ENCODE results near the gene CCDC27.
"Not testable (repeated sequence)": the region's sequence is repeated elsewhere in the genome, so short reads cannot be mapped to it uniquely, and the experiment has no call there.

Gene CCDC27

DNA sequence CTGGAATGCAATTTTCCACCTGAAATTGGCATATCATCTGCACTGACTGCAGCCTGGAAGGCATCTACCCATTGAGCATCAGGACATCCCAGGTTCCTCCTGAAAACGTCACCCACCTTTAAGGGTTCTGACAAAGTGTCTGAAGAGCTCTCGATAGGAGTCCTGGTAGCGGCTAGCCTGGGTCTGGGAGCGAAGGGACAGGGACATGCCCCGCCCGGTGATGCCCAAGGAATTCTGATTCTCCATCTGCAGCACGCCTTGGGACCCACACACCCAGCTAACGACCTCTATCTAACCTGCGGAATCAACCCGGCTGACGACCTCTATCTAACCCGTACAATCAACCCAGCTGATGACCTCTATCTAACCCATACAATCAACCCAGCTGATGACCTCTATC lies 13.3 kb upstream of the CCDC27 start:
- DNase-seq: no peak

DNA sequence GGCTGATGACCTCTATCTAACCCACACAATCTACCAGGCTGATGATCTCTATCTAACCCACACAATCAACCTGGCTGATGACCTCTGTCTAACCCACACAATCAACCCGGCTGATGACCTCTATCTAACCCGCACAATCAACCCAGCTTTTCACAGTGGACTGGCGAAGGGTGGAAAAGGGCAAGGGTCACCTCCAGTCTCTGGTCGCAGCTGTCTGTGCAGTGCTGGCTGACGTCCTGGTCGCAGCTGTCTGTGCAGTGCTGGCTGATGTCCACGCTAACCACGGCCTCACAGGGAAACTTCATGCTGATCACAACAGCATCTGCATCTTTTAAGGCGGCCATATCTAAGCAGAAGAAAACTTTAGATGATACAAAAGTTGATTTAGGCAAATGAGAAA lies 12.2 kb upstream of the CCDC27 start:
- no peak for DNase-seq

DNA sequence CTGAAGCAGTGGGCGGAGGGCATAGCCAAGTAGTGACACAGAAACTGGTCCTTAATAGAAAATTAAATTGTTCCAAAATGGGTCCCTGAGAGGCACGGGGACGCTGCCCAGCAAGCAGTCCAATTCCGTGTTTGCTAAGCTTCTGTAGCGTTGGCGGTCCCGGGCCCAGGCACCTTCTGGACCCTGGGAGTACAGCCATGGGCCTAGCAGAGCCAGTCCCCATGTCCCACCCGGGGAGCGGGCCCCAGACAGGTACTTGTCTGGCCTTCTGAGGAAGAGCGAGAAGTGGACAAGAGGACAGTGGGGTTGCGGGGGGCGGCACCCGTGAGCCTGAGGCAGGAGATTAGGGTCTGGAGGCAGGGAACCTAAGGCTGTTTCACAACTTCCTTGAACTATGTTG lies 11.5 kb upstream of the CCDC27 start:
- no peak for DNase-seq

DNA sequence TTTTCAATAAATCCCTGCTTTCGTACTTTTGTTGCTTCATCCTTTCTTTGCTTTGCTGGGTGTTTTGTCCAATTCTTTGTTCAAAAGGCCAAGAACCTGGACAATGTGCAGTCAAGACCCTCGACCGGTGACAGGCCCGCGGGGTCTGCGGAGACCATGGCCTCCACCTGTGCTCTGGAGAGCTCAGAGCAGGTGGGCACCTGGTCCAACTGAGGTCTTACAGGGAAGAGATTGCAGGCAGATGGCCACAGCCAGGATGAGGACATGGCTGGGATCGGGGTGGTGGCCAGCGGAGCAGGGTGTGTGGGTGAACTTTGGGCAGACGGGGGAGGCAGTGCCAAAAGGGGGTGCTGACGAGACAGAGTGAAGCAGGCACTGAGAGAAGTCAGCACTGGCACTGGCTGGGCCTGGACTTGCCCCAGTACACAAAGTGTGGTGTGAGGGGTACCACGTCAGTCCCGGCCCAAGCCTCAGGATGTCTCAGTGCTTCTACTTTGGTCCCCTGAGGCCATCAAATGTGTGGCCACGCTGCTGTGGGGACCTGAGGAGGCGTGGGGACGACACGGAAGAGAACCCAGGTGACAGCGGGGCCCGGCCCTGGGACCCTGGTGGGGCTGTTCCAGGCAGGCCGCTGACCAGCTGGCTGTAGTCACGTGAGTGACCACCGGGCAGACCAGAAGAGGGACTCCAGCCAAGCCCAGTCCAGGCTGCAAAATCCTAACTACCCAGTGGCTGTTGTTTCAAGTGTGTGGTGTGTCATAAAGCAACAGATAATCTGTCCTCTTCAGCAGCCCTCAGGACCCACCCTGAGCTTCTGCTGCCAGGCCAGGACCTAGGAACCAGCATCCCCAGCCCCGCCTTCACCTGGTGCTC lies 10.4 kb upstream of the CCDC27 start:
- DNase-seq: no peak

DNA sequence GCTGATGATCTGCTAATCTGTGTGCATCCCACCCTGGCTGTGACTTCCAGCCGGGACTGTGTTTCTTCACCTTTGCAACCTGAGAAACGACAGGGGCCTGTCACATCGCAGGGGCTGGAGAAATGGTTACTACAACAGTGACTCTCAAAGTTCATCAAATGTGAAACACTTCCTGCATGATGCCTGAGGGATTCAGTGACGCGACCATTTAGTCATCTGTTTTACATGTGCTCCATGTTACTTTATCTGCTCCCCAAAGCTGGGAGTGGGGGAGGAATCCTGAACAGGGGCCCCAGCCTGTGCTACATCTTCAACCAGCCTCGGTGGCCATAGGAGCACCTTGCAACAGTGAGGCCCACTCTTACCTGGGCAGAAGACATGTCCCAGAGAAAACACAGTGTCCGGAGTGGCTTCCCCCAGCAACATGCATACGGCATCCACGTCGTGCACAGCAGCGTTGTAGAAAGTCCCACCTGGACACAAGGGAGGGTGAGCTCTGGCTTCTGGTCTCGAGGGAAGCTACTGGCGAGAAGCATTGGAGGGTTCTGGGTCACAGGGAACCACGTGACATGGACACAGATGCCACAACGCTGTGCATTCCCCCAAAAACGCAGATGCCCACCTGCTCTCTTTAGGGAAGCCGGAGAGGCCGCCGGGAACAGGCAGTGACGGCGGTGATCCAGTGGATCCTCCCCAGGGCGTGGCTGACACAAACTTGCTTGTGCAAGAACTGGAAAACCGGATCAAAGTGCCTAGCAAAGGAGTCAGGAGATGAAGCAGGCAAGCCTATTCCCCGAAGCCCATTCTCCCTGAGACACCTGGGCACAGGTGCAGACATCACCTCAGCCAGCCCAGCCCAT lies 9.6 kb upstream of the CCDC27 start:
- DNase-seq: no peak

DNA sequence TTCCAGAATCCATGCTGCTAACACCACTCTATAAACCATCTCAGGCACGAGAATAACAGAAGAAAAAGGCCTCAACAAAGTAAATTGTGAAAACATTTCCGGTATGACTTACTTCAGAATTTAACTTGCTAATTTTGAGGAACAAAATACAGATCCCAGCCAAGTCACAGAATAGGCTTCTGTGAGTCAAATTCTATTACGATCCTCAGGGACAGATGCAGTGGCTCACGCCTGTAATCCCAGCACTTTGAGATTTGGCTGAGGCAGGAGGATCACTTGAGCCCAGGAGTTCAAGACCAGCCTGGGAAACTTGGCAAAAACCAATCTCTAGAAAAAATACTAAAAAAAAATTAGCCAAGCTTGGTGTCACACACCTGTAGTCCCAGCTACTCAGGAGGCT lies 8.8 kb upstream of the CCDC27 start:
- no peak for DNase-seq

DNA sequence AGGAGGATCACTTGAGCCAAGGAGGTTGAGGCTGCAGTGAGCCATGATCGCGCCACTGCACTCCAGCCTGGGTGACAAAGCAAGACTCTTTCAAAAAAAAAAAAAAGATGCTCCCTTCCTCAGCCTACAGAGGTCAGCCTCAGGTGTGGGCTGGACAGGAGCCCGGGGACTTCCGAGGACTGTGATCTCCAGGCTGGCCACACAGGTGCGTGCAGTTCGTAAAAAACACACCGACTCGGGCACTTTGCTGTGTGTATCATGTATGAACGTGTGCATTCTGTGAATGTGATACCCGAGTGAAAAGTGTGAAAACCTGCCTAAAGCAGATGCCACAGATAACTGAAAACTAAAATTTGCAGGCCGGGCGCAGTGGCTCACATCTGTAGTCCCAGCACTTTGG lies 8.4 kb upstream of the CCDC27 start:
- no peak for DNase-seq

DNA sequence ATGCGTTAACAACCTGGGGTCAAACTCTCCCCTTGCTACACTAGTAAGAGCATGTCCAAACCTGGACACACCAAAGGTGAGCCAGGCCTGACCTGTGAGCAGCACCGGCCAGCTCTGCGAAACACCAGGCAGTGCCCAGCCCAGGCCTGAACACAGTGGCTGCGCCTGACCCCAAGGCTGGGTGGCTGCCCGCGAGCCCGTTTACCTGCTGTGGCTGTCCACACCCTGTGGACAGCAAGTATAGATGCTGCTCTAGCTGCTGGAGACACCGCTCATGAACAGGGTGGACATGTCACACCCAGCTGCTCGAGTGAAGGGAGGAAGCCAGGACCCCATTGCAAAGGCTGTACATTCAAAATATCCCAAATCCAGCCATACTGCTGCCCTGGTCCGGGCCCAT lies 7.6 kb upstream of the CCDC27 start:
- DNase-seq: no peak

DNA sequence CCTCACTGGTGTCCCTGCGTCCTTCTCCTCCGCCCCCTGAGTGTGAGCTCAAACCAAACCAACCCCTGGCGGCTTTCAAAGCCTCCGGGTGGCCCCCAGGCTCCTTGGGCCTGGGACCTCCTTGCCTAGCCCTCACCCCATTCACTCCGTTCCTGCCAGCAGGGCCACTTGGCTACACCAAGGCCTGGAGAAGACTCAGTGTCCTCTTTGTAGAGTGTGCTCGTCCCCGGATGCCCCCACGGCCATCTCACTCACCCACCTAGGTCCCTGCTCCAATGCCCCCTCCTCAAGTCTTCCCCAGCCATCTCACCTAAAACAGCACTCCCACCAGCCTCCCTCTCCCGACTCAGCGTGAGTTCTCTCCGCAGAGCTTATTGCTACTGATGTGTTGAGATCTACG lies 7.2 kb upstream of the CCDC27 start:
- DNase-seq: no peak

DNA sequence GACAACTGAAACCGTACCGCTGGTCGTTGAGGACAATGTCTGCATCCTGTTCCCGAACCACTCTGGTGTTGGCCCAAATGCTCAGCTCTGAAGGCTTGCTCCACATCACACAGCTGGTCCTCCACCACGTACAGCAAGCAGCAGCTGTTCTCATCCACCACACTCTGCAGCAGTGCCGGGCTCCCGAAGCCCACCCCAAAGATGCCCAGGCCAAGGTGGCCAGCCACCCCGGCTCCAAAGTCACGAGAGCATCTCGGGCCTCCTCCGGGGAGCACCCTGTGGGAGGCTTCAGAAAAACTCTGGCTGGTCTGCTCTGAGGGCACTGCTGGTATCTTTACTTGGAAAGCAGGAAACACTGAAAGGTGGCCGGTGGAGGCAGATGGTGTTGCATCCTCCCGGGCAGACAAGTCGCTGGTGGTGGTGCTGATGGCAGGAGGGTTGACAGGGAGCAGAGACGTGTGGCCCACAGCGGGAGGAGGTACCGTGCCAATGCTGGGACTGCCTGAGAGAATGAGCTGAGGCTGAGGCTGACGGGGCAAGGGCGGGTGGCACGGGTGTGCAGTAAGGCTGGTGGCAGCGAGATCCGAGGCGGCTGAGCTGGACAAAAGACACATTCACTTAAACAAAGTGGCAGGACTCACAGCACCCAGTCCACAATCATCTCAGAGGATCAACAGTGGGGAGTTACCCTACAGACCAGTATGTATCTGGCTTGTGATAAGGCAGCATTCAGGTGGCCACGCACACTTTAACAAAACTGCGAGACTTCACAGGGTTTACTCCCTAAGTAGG lies 6.5 kb upstream of the CCDC27 start:
- no peak for DNase-seq

DNA sequence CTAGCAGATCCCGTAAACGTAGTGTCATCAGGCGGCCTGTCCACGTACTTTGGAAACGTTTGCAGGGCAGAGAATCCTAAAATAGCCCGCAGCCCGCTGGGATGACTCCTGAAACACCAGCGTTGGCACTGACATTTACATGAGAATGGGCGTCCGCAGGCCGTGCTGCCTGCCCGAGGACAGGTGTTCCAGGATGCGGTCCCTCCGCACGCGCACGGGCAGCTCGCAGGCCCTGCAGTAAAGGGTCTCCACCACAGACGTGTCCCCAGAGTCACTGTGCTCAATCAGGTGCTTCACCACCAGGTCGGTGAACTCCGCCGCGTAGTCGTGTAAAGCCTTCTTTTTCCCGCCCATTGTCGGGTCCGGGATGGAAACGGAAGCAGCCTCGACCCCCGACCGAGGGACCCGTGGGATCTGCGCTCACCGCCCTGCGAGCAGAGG lies 5.8 kb upstream of the CCDC27 start:
- DNase-seq: no peak

DNA sequence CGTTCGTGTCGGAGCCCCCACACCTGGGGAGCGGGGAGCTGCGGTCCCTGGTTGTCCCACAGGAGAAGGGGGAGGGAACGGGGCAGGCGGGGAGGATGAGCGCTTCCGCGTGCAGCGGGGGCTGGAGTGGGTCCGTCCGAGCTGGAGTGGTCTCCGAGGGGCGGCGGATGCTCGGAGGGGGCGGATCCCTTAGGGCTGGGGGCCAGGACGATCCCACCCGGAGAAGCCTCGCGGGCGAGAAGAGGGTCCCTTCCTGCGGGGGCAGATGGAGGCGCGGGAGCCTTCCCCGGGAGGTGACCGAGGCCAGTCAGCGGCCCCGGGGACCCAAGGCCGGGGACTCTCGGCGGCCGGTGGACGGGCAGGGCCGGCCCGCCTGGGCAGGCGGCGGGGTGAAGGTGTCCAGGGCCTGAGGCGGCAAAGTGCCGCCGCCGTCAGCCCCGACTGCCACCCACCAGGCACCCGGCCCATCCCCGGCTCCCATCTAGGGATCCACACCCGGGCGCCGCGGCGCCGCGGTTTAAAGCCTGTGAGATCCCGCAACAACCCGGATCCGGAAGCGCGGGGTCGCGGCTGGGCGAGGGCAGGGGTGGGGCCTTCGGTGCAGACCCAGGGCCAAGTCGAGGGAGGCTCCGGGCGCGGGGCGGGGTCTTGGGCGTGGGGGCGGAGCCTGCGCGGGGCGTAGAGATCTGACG lies 5.3 kb upstream of the CCDC27 start:
- DNase-seq: peak; percentile 58

DNA sequence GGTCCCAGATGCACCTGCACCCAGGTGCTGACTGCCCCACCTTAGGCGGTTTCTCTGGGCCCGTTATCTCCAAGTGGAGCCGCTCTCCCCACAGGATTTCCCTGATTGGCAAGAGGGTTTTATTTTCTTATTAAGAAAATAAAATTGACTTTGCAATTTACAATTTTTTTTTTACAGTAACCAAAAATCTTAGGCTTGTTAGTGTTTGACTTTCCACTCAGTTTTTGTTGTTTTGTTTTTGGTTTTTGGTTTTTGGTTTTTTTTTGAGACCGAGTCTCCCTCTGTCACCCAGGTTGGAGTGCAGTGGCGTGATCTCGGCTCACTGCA lies 4.8 kb upstream of the CCDC27 start:
- no peak for DNase-seq

DNA sequence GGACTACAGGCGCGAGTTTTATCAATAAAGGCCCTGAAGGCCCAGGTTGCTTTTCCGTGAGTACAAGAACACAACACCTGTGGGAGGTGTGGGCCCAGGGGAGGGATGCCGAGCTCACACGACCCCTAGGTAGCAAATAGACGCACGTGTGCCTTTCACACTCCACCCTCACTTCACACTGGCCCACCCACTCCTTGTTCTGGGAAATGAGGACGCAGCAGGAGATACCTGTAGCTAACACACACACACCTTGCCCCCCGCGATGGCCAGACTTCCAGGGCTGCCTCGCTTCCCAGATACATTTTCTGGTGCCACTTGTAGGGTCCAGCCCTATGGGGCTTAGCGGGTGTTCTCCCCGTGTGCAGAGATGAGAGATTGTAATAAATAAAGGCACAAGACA lies 4.3 kb upstream of the CCDC27 start:
- DNase-seq: no peak

DNA sequence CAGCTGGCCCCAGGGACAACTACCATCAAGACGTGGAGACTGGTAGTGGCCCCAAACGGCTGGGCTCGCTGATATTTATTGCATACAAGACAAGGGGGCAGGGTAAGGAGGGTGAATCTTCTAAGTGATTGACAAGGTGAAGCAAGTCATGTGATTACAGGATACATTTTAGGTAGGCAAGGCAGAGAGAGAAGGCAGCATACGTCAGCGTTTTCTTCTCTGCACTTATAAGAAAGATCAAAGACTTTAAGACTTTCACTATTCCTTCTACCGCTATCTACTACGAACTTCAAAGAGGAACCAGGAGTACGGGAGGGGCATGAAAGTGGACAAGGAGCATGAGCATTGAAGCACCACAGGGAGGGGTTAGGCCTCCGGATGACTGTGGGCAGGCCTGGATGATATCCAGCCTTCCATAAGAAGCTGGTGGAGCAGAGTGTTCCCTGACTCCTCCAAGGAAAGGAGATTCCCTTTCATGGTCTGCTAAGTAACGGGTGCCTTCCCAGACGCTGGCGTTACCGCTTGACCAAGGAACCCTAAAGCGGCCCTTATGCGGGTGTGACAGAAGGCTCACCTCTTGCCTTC lies 3.8 kb upstream of the CCDC27 start:
- DNase-seq: not testable (repeated sequence)

DNA sequence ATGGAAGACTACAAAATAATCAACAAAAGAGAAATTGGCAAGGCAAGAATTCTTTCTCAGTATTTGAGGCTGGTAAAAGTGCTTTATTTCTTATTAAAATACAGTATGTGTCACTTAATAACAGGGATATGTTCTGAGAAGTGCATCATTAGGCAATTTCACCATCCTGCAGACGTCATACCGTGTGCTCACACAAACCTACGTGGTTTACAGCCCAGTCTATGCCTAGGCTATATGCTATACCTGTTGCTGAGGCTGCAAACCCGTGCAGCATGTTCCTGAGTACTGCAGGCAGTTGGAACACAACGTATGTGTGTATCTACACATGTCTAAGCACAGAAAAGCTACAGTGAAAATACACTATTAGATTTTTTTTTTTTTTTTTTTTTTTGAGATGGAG lies 2.7 kb upstream of the CCDC27 start:
- DNase-seq: no peak

DNA sequence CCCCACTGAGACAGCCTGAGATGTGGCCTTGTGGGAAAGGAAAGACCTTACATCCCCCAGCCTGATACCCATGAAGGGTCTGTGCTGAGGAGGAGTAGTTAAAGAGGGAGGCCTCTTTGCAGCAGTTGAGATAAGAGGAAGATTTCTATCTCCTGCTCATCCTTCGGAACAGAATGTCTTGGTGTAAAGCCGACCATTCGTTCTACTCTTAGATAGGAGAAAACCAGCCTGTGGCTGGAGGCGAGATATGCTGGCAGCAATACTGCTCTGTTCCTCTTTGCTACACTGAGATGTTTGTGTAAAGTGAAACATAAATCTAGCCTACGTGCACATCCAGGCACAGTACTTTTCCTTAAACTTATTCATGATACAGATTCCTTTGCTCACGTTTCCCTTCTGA lies 1.5 kb upstream of the CCDC27 start:
- DNase-seq: no peak

DNA sequence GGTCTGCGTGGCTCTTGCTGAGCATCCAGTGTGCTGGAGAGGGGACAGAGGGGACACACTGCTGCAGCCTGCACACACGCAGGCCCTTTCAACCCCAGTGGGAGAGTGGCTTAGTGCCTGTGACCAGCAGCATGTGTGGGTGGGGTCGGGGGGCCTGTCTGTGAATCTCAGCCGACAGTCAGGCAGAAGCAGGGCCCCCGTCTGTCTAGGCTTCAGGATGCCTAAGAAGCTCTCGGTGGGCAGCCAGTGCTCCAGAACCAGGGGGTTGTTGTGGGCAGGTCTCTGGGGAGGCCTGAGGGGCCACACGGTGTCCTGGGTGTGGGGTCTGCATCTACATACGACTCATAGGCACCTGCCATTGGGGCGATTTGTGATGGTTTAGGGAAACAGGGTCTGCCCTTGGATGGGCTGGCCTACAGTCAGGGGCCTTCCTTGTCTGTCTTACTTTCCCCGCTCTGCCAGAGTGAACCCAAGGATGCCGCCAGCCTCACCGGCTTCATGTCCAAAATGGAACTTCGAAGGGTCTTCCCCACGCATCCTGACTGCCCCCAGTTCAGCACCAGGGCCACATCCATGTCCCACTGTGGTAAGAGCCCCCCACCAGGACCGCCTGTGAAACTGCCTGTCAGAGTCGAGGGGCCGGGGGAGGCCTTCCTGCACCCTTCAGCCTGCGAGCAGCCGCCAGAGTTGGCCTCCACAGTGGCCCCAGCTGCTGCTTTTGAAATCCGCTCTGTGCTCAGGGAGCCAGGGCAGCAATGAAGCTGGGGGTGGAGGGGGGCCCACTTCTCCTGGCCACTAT lies 1.6 kb downstream of the CCDC27 start:
- no peak for DNase-seq

DNA sequence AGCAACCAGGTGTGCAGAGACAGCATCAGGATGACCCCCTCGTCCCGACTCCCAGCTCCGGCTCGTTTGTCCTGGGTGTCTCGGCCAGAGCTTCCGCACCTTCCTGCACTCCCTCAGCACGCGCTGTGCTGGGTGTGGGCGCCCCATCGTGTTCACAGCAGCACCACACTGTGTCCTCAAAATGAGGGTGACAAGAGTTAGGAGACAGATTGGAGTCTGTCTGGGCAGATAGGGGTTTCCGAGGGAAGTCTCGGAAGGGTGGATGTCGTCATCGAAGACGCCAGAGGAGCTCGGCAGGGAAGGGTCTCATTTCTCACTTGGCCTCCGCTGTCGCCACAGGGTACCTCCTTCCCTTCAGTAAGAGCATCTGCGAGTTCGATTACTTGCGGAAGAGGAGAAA lies 4.1 kb downstream of the CCDC27 start:
- DNase-seq: no peak

DNA sequence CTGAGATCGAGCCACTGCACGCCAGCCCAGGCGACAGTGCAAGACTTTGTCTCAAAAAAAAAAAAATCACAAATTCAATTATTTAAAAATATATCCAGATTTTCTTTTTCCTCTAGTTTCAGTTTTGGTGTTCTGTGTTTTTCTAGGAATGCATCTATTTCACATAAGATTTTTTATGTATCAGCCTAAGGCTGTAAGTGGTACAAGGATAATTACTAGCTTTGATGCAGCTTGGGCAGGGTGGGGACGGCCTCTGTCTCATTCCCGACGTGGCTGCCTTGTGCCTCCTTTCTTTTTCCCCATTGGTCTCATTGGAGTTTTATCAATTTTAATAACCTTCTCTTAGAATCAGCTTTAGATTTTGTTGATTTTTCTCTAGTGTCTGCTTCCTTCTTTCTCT lies 6.9 kb downstream of the CCDC27 start:
- DNase-seq: no peak

DNA sequence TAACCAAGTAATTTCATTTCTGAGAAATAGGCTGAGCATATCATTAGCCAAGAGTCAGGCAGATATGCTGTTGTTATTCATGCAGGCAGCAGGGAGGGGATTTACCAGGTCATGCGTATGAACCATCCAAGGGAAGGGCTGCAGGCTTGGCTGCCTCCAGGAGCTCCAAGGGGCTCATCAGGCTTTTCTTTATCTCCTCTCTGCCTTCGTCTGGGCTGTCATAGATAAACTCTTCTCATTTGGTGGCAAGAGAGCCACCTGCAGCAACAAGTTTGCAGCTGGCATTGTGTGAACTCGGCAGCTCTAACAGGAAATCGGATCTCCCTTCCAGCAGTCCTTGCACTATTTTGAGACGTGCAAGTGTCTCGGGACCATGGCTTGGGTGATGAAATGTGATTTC lies 7.5 kb downstream of the CCDC27 start:
- no peak for DNase-seq
